GM18519 (cell line): ENCODE data around the gene CSAD.

Experiments
- ATAC-seq: cut with Tn5 transposase; IDR thresholded peaks from one replicate; pipeline ENCODE4 v1.9.1; 2021; ENCODE audit warnings: mild to moderate bottlenecking, moderate library complexity; ENCODE audit not compliant: unreplicated experiment, low FRiP score

The CSAD gene

DNA sequence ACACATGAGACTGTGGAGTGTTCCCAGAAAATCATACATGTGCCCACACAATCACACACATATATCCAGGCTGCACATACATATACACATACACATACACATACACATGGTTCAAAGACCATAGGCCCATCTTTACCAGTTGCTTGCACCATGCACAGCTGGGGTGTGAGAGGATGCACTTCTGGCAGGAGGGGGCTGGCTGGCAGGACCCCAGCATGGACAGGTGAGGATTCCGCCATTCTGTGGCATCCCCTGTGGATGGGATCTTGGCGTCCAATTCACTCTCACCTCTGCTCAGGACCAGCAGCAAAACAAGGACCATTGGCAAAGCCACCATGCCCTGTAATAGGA lies 19.4 kb upstream of the CSAD start:
- no peak for ATAC-seq

DNA sequence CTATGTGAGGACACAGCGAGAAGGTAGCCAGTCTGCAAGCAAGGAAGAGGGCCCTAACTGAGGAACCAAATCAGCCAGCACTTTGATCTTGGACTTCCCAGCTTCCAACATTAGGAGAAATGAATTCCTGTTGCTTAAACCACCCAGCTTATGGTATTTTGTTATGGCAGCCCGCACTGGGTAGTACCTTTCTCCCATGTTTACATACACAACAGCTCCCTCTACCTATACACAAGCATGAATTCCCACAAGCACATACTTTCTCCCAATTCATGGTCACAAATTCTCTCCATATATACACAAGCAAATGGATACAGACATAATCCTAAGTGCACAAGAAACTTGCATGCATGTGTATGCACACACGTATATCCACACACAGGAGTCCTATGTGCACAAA lies 19.0 kb upstream of the CSAD start:
- ATAC-seq, result no peak

- ATAC-seq, result no peak
Observed at GRCh38 chr12:53198486-53199110, 17.9 kb upstream of the CSAD start.

- ATAC-seq, result no peak
Observed at GRCh38 chr12:53197011-53197640, 16.4 kb upstream of the CSAD start.

GRCh38 chr12:53196486-53196885 lies 15.8 kb upstream of the CSAD start:
- no peak for ATAC-seq

GRCh38 chr12:53195516-53196420 lies 15.0 kb upstream of the CSAD start:
- no peak for ATAC-seq

DNA sequence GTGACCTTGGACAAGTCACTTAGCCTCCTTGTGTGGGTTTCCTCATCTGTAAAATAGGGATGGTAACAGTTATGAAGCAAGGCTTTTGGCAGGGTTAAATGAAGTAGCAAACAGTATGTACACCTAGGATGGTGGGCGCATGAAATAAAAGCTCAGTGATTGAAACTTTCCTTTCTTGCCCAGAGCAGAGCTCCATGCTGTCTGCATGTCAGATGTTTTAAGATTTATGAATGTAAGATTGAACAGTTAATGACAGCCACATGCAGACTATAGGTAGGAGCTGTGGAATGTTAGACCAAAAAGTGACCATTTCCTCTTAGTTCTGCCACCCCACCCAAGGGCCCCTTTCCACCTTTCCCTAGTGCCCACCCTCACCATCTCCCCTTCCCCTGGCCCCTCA lies 14.2 kb upstream of the CSAD start:
- no peak for ATAC-seq

- ATAC-seq, result no peak
Observed at GRCh38 chr12:53193985-53194716, 13.4 kb upstream of the CSAD start.

DNA sequence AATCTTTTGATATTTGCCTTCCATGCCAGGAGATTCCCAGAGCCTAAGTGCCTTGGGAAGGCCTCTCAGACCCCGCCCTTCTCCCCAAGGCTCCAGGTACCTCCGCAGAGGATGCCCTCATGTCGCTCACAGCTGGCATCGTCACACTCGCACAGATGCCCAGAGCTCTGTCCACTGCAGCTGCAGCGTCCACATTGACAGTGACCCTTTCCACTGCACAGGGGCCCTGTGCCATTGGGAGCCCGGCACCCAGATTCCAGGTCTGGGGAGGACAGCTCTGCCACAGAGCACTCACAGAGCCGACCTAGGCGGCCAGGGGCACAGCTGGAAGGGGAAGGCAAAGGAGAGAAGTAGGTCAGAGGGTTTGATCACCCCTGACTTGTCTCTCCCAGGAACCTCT lies 12.3 kb upstream of the CSAD start:
- no peak for ATAC-seq

- ATAC-seq, result no peak
Observed at GRCh38 chr12:53192531-53193021, 11.9 kb upstream of the CSAD start.

DNA sequence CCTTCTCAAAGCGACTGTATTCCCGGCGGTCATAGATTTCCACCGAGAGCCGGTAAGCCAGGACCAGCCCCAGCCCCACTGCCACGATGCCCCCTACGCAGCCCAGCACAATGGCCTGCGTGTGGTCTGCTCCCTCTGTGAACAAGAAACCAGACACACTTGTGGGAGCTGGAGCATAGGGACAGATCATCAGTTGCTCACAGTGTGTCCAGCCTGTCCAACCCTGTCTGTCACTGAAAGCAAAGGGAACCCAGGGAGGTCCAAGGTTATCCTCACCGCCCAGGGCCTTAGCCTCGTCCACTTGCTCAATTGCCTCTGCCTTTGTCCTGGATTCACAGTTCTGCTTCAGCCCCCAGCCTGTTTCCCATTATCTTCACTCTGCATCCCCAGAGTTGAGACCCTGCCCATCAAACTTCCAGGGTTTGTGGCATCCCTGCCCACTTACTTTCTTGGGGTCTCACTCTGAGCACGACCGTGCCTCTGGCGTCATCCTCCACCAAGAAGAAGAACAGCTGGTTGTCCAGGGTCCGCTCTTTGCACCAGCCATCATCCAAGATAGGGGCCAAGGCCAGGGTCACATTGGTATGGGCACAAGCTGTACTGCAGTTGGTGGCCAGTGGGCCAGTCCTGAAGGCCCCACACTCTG lies 11.3 kb upstream of the CSAD start:
- no peak for ATAC-seq

DNA sequence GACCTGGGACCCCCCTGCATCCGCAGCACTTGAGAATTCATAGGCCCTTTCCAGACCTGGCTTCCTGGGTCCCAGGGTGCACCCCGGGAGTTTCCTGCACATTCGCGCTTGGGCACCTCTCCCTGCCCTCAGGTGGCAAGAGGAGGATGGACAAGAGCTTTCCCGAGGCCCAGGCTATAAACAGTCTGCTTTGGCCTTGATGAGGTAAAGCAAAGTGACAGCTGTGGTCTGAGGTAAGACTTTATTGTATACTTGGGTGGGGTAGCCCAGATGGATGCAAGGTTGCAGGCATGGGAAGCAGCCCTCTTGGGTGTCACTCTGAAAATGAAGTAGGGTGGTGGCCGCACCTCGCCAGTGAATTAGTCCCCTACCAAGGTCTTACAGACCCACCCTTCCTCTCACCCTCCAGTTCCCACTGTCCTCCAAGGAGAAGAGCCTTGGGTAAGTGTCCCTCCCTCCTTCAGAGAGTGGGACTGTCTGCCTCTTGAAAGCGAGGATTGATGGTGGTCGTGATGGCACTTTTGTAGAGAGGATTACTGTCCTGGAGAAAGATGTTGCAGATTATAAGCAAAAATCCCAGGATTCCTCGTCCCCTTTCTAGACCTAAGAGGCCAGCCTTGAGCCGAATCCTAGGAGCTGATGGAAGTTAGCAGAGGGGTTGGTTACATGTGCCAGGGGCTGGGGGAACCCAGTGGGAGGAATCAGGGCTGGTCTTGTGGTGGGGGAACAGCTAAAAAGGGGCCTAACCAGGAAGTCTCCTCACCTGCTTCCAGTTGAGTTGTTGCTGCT lies 10.6 kb upstream of the CSAD start:
- ATAC-seq, result no peak

DNA sequence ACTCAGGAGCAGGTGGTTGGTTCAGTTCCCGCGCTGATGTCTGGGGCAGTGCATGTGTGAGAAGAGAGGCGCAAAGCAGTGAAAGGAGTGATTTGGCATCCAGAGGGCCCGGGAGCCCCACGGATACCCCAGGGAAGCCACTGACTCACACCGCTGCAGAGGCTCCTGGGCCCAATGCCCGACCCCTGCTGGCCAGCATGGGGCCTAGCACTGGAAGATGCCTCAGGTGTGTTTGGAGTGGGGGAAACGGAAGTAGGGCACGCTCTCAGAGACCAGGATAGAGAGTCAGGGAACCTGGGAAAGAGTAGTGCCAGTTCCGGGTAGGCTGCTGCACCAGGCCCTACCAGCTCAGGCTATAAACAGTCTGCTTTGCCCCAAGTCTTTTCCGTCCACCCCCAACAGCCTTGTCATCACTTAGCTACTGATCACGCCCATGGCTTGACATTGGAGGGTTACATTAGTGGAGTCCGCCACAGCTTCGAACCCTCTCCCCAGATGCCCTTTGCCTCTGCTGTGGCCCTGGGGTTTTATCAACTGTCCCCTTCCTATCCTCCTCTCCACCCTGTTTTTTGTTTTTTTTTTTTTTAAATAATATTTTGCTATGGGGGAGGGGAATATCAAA lies 9.5 kb upstream of the CSAD start:
- ATAC-seq, result no peak

DNA sequence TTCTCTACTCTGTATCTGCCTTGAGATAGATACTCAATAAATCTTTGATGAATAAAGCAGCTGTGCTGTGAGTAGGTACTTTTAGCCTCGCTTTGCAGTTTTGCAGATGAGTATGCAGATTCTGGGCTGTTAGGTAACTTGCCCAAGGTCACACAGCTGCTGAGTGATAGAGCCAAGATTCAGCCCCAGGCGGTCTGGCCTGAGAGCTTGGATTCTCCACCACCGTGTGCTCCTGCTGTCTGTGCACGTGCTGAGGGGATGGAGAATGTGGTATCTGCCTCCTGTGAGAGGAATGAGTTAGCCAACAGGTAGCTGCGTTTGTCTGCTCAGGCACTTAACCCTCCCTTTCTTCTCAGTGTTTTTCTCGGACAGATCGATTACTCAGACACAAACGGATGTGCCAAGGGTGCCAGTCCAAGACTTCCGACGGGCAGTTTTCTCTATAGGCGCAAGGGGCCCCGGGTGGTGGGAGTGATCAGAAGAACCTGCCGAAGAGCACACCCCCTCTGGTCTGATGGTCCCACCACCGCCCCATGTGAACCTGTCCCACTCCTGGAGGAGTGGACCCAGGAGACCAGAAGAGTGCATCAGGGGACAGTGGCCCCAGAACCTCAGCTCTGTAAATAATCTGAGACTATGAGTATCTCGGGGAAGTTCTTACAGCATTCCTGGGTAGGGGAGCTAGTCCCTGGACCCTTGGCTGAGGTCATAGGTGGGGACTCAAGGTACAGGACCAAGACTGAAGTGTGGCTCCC lies 6.6 kb upstream of the CSAD start:
- no peak for ATAC-seq

GRCh38 chr12:53186745-53187144 lies 6.0 kb upstream of the CSAD start:
- no peak for ATAC-seq

GRCh38 chr12:53185582-53186153 lies 4.9 kb upstream of the CSAD start:
- ATAC-seq, result no peak

DNA sequence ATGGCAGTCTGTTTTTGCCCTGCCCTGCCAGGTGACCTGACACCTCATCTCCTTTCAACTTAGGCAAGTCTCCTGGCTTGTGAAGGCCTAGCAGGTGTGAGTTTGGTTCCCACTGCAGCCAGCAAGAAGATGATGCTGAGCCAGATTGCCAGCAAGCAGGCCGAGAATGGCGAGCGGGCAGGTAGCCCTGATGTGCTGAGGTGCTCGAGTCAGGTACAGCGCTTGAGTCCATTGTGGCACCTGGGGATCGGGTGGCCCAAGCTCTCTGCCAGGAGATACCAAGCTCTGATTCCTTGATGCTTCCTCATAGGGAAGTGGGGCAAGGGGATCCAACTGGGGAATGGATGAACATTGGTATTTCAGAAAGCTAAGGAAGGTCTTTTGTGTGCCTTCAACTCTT lies 4.1 kb upstream of the CSAD start:
- no peak for ATAC-seq

DNA sequence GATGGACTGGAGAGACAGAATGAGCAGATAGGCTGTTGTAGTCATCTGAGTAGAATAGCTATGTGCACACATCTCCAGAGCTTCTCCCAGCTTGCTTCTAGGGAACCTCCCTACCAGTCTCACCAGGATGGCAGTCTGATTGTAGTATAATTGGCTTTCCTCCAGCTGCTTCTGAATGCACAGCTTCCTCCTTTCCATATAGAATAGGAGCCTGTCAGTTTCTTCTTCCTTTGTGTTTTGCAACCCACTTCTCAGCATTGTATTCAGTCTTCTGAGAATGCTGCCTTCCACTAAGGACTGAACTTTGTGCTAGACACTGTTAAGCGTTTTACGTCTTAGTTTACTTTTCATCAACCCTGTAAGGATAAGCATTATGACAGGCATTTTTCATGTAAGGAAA lies 2.2 kb upstream of the CSAD start:
- no peak for ATAC-seq
